K562 (cell line): ENCODE data around the gene SLC37A4. TPM values are rescaled to one million over a fixed set of nuclear protein-coding genes. Genes with fewer than 3 reads are reported as not detected.
A peak's percentile ranks its signal among the peaks of the same experiment; 100 is the strongest.

Experiments used
- ATAC-seq: fragments of 200-7000 bp; cut with Tn5 transposase; 3 replicates; pipeline ENCODE4 v1.9.1; 2020; ENCODE audit warnings: moderate library complexity
- BruUV-seq: library from RNA; stranded (reverse); fragments of 400-500 nt; replicated peaks from 2 replicates; lab custom pipeline; 2021; lab: Mats Ljungman, UMichigan
- CTCF ChIA-PET: fragments of 300-600 bp; formaldehyde crosslinking; extraction: SDS; loops from one replicate; lab custom pipeline; 2021; ENCODE audit warnings: low intra/inter-chr PET ratio; lab: Yijun Ruan, JAX
- POLR2A ChIA-PET: fragments of 300-600, 350-650 bp; sonication (Branson Sonifier 250); formaldehyde crosslinking; extraction: SDS; loops from one replicate; lab custom pipeline; 2021; ENCODE audit warnings: antibody characterized with exemption, inconsistent platforms; lab: Yijun Ruan, JAX
- DNase-seq, 4 experiments: peaks; one replicate each; pipeline versions ENCODE4 v3.0.0 to v3.0.0-alpha.2; 2011 to 2018; ENCODE audit warnings: low spot score in 3 of 4, mixed read lengths in 3 of 4; ENCODE audit errors: extremely low read depth in 1 of 4
- FAIRE-seq: peaks from 2 replicates; lab custom pipeline; 2011; peaks lifted over from hg19 to GRCh38; lab: Jason Lieb, UNC
- H2AFZ ChIP-seq: 2 replicates; pipeline ENCODE4 v1.6.0; 2011; ENCODE audit warnings: low read depth, low read length, control low read depth, inconsistent platforms
- H3K27ac ChIP-seq: fragments of 200-600 bp; 3 replicates; pipeline ENCODE4 v1.8.0; 2011; ENCODE audit warnings: low read depth, mild to moderate bottlenecking, control low read depth, inconsistent platforms, low read length, moderate library complexity, mixed read lengths; ENCODE audit errors: extremely low read depth
- H3K27me3 ChIP-seq, 2 experiments: fragments of 300-600 bp in 1 of 2; 2 replicates in 1 of 2; 3 replicates in 1 of 2; pipeline versions ENCODE4 v1.6.0 to v1.8.0; 2011; ENCODE audit warnings: inconsistent platforms in 2 of 2, low read length in 2 of 2, mild to moderate bottlenecking in 1 of 2, mixed read lengths in 1 of 2, moderate library complexity in 1 of 2; ENCODE audit not compliant: control insufficient read depth in 2 of 2, insufficient read depth in 2 of 2
- H3K36me3 ChIP-seq: fragments of 300-600 bp; 3 replicates; pipeline ENCODE4 v1.8.0; 2011; ENCODE audit warnings: mild to moderate bottlenecking, low read length, inconsistent platforms; ENCODE audit not compliant: control insufficient read depth, insufficient read depth
- H3K4me1 ChIP-seq, 2 experiments: fragments of 200-600 bp in 1 of 2; replicated peaks in 1 of 2; 2 replicates in 1 of 2; 3 replicates in 1 of 2; pipeline versions ENCODE4 v1.5.1 to v1.8.0; 2011; ENCODE audit warnings: inconsistent platforms in 2 of 2, low read length in 2 of 2, mild to moderate bottlenecking in 1 of 2, mixed read lengths in 1 of 2, moderate library complexity in 1 of 2; ENCODE audit not compliant: control insufficient read depth in 2 of 2, insufficient read depth in 2 of 2
- H3K4me2 ChIP-seq: 2 replicates; pipeline ENCODE4 v1.6.1; 2011; ENCODE audit warnings: low read length, control low read depth, inconsistent platforms, mixed read lengths; ENCODE audit not compliant: insufficient read depth
- H3K4me3 ChIP-seq: fragments of 200-600 bp; sonication (generic), shearing (Covaris generic); 2 replicates; pipeline ENCODE4 v1.5.1; 2016; ENCODE audit warnings: control low read depth, inconsistent platforms
- H3K79me2 ChIP-seq: fragments of 200-600 bp; 3 replicates; pipeline ENCODE4 v1.8.0; 2011; ENCODE audit warnings: low read length, inconsistent platforms; ENCODE audit not compliant: control insufficient read depth, insufficient read depth
- H3K9ac ChIP-seq, 2 experiments: 2 replicates each; pipeline versions ENCODE4 v1.6.0 to v1.6.1; 2011; ENCODE audit warnings: low read depth in 2 of 2, low read length in 2 of 2, control low read depth in 1 of 2, inconsistent platforms in 1 of 2, mild to moderate bottlenecking in 1 of 2, mixed read lengths in 1 of 2; ENCODE audit not compliant: insufficient read depth in 1 of 2
- H3K9me1 ChIP-seq: one replicate; pipeline ENCODE4 v1.6.0; 2011; ENCODE audit warnings: inconsistent platforms, mild to moderate bottlenecking, low read length, moderate library complexity; ENCODE audit not compliant: control insufficient read depth, insufficient read depth
- H3K9me3 ChIP-seq: replicated peaks from 2 replicates; pipeline ENCODE4 v1.5.1; 2011; ENCODE audit warnings: low read depth, low read length, inconsistent platforms; ENCODE audit not compliant: control insufficient read depth, insufficient read depth
- H4K20me1 ChIP-seq: replicated peaks from 2 replicates; pipeline ENCODE4 v1.6.1; 2011; ENCODE audit warnings: low read length, inconsistent platforms, mixed read lengths; ENCODE audit not compliant: control insufficient read depth, insufficient read depth
- DPF2 ChIP-seq: fragments of 450-650 bp; IDR thresholded peaks from 2 replicates; pipeline ENCODE4 v1.6.1; 2016
- ESRRB ChIP-seq: fragments of 250-450 bp; sonication (Bioruptor Pico); IDR thresholded peaks from 2 replicates; pipeline ENCODE4 v1.5.0; 2020; ENCODE audit warnings: mild to moderate bottlenecking, moderate library complexity, borderline replicate concordance
- MAFK ChIP-seq: IDR thresholded peaks from 2 replicates; pipeline ENCODE4 v1.6.1; 2011; ENCODE audit warnings: low read length, improper control_type of control experiment
- TCF7 ChIP-seq: sonication (generic); IDR thresholded peaks from 2 replicates; pipeline ENCODE4 v1.6.1; 2016; ENCODE audit warnings: antibody characterized with exemption, borderline replicate concordance
- TGIF2 ChIP-seq: sonication (generic); formaldehyde crosslinking; IDR thresholded peaks from 2 replicates; pipeline ENCODE4 v1.8.1; 2022; ENCODE audit warnings: mild to moderate bottlenecking, missing genetic modification reagents, moderate library complexity
- ZC3H4 ChIP-seq: sonication (generic); formaldehyde crosslinking; IDR thresholded peaks from 2 replicates; pipeline ENCODE4 v1.9.0; 2021; ENCODE audit warnings: missing genetic modification reagents, borderline replicate concordance
- ZNF143 ChIP-seq: sonication (generic); formaldehyde crosslinking; IDR thresholded peaks from 2 replicates; pipeline ENCODE4 v1.9.0; 2022; ENCODE audit warnings: mild to moderate bottlenecking, missing genetic modification reagents
- WGBS: fragments of 100-300 bp; shearing (Covaris generic); methylation state at CpG from one replicate; pipeline ENCODE4 v1.1.6; 2016; ENCODE audit warnings: low coverage, mixed read lengths; ENCODE audit not compliant: insufficient coverage; ENCODE audit errors: missing lambda C conversion rate; 5-methylcytosine and 5-hydroxymethylcytosine counted together
- in situ Hi-C: fragments of 300-500 bp; cut with MboI; formaldehyde crosslinking; loops from 4 replicates; pipeline ENCODE4 v1.15.0; 2018; ENCODE audit warnings: inconsistent platforms, mixed read lengths
- intact Hi-C: fragments of 100-400 bp; cut with micrococcal nuclease; formaldehyde crosslinking; loops from 2 replicates; pipeline ENCODE4 v1.14.2; 2022
- polyA plus RNA-seq, 8 experiments: library from polyadenylated mRNA; depleted of rRNA in 4 of 8; stranded (reverse) in 5 of 8; unstranded in 3 of 8; fragments of >200 nt; fragmentation: Nextera tagmentation in 2 of 8; fragmentation: Illumina TruSeq in 1 of 8; extraction: Ambion mirVana in 2 of 8; extraction: Trizol in 1 of 8; gene quantifications; 2 replicates each; pipeline versions ENCODE4 v1.2.1 to v1.2.3, GENCODE V29; 2011 to 2014; ENCODE audit warnings: inconsistent platforms in 1 of 8, missing spikeins in 1 of 8
- total RNA-seq, 7 experiments: library from RNA; depleted of rRNA in 6 of 7; stranded (reverse); fragments of >200 nt in 6 of 7; fragmentation: Illumina TruSeq in 2 of 7; extraction: Trizol in 2 of 7; gene quantifications; 2 replicates each; pipeline versions ENCODE4 v1.2.1 to v1.2.3, GENCODE V29; 2011 to 2021; ENCODE audit warnings: low replicate concordance in 1 of 7

Gene SLC37A4
- total and polyA plus RNA-seq, 9 of the 15 experiments (the other 6 are each of a cell fraction or from before 2014, with no cell fraction given): 24.7 to 73.9 (median 40.7) TPM

GRCh38 chr11:119000906-119001305, 29.8 kb downstream of the SLC37A4 start:
- BruUV-seq: no TSS peak
- Histone ChIP-seq H4K20me1 (no peaks in the 10 kb centered on the region), H3K4me1 (peaks cover 9 to 17% of the 10 kb centered on the region in 2 experiments; a peak in 4 of 5 replicates), H3K4me3 (no peak overlapping the region), H3K9me1 (no peaks in the 10 kb centered on the region), H2AFZ (no peak overlapping the region), H3K79me2 (peaks cover 32% of the 10 kb centered on the region), H3K36me3 (peaks cover 43% of the 10 kb centered on the region; the same call in 2 of the 3 replicates), H3K27me3 (no peaks in the 10 kb centered on the region), H3K9me3 (no peaks in the 10 kb centered on the region), H3K27ac (peak overlapping the region; percentile 42; the same call in 1 of the 3 replicates), H3K4me2 (no peak overlapping the region), H3K9ac (no peak overlapping the region)
- in situ Hi-C loops (no loop called here), intact Hi-C loops (no loop called here)
- WGBS: 33% methylated on average over 1 of the region's 1 CpG
- TF ChIP-seq ZNF143 (CRISPR knock-in tag): no peak
- peak; percentile 29; the same call in 1 of the 2 replicates for TF ChIP-seq DPF2
- TF ChIP-seq TCF7: no peak
- no peak for TF ChIP-seq TGIF2
- no peak for TF ChIP-seq ZC3H4 (CRISPR knock-in tag)
- TF ChIP-seq ESRRB: no peak
- TF ChIP-seq MAFK: 0 out of 2 replicates have a peak, but pooled peaks have one; percentile 5
- peak in 1 of 4 experiments; percentile 0 for DNase-seq
- no peak for FAIRE-seq
- POLR2A ChIA-PET: interaction anchor here (0.7 to 2.3 kb wide), 3 partner anchors 11 to 55 kb away, joined by 3 to 12 read pairs (median 7); no protein-coding TSS in a partner anchor
- CTCF ChIA-PET: no interaction called here
- ATAC-seq: no peak
